Keratinocyte (primary cell): ENCODE measurements around the gene SMCO3. TPM values are rescaled to one million over a fixed set of nuclear protein-coding genes. Genes with fewer than 3 reads are reported as not detected.

ENCODE experiments used
- DNase-seq: peaks from one replicate; pipeline ENCODE4 v3.0.0-alpha.2; 2011; ENCODE audit warnings: low read depth, missing footprints, low spot score
- FAIRE-seq: peaks from 2 replicates; lab custom pipeline; 2011; peaks lifted over from hg19 to GRCh38; lab: Jason Lieb, UNC
- H2AFZ ChIP-seq: 2 replicates; pipeline ENCODE4 v1.6.0; 2012; ENCODE audit warnings: low read length, control low read depth, inconsistent platforms; ENCODE audit not compliant: control insufficient read depth
- H3K27ac ChIP-seq: 2 replicates; pipeline ENCODE4 v1.5.1; 2011; ENCODE audit warnings: low read length; ENCODE audit not compliant: control insufficient read depth, insufficient read depth
- H3K27me3 ChIP-seq: 3 replicates; pipeline ENCODE4 v1.6.0; 2011; ENCODE audit warnings: low read length; ENCODE audit not compliant: control insufficient read depth, insufficient read depth; ENCODE audit errors: extremely low read depth
- H3K36me3 ChIP-seq, 2 experiments: 2 replicates in 1 of 2; 3 replicates in 1 of 2; pipeline ENCODE4 v1.5.1; 2011; ENCODE audit warnings: low read length in 2 of 2, mild to moderate bottlenecking in 1 of 2; ENCODE audit not compliant: control insufficient read depth in 2 of 2, insufficient read depth in 2 of 2; ENCODE audit errors: extremely low read depth in 1 of 2
- H3K4me1 ChIP-seq: 3 replicates; pipeline ENCODE4 v1.5.1; 2011; ENCODE audit warnings: low read length; ENCODE audit not compliant: control insufficient read depth, insufficient read depth; ENCODE audit errors: extremely low read depth
- H3K4me2 ChIP-seq: 3 replicates; pipeline ENCODE4 v1.6.0; 2011; ENCODE audit warnings: low read depth, low read length; ENCODE audit not compliant: control insufficient read depth, insufficient read depth; ENCODE audit errors: extremely low read depth
- H3K4me3 ChIP-seq, 3 experiments: fragments of 200-600 bp in 1 of 3; sonication (generic) in 1 of 3; 2 replicates in 2 of 3; 3 replicates in 1 of 3; pipeline ENCODE4 v1.5.1; 2011 to 2016; ENCODE audit warnings: low read length in 3 of 3, mild to moderate bottlenecking in 3 of 3, control low read depth in 2 of 3, inconsistent platforms in 1 of 3, low read depth in 1 of 3, mixed read lengths in 1 of 3, mixed run types in 1 of 3, moderate library complexity in 1 of 3; ENCODE audit not compliant: control insufficient read depth in 2 of 3, insufficient read depth in 2 of 3; ENCODE audit errors: extremely low read depth in 1 of 3
- H3K79me2 ChIP-seq: 2 replicates; pipeline ENCODE4 v1.6.0; 2012; ENCODE audit warnings: low read length; ENCODE audit not compliant: control insufficient read depth, insufficient read depth
- H3K9ac ChIP-seq: 3 replicates; pipeline ENCODE4 v1.6.0; 2011; ENCODE audit warnings: low read length; ENCODE audit not compliant: control insufficient read depth, insufficient read depth; ENCODE audit errors: extremely low read depth
- H3K9me1 ChIP-seq: 3 replicates; pipeline ENCODE4 v1.6.0; 2011; ENCODE audit warnings: low read length; ENCODE audit not compliant: control insufficient read depth, insufficient read depth; ENCODE audit errors: extremely low read depth
- H3K9me3 ChIP-seq: 2 replicates; pipeline ENCODE4 v1.5.1; 2012; ENCODE audit warnings: low read depth, low read length; ENCODE audit not compliant: control insufficient read depth
- H4K20me1 ChIP-seq: 3 replicates; pipeline ENCODE4 v1.6.0; 2011; ENCODE audit warnings: low read length; ENCODE audit not compliant: control insufficient read depth, insufficient read depth; ENCODE audit errors: extremely low read depth
- CTCF ChIP-seq, 3 experiments: IDR thresholded peaks in 1 of 3; conservative IDR thresholded peaks in 1 of 3; optimal IDR thresholded peaks in 1 of 3; 2 replicates in 2 of 3; 3 replicates in 1 of 3; pipeline versions ENCODE3 to v1.5.1; 2011; ENCODE audit warnings: low read length in 3 of 3, mild to moderate bottlenecking in 3 of 3, moderate library complexity in 2 of 3, control low read depth in 1 of 3, inconsistent platforms in 1 of 3; ENCODE audit not compliant: insufficient read depth in 2 of 3; ENCODE audit errors: extremely low read depth in 1 of 3
- EZH2 ChIP-seq: IDR thresholded peaks from one replicate; pipeline ENCODE4 v1.6.1; 2012; ENCODE audit warnings: inconsistent platforms, mild to moderate bottlenecking, low read length, moderate library complexity
- dilution Hi-C: fragments of 300-500 bp; cut with MboI; formaldehyde crosslinking; loops from one replicate; pipeline ENCODE4 v1.7.0; 2020; ENCODE audit warnings: low sequenced_read_pairs; ENCODE audit not compliant: extremely low pct_ligation_motif_present
- polyA plus RNA-seq, 5 experiments: library from polyadenylated mRNA; depleted of rRNA in 3 of 5; stranded (reverse) in 3 of 5; stranded (forward) in 1 of 5; unstranded in 1 of 5; fragments of >200 nt; gene quantifications; 1 replicate in 1 of 5; 2 replicates in 3 of 5; 3 replicates in 1 of 5; pipeline versions ENCODE4 v1.2.1 to v1.2.3, GENCODE V29; 2011 to 2012; ENCODE audit warnings: missing spikeins in 2 of 5, low read depth in 1 of 5, low replicate concordance in 1 of 5

The SMCO3 gene
- polyA plus RNA-seq, 1 donor (not counting 4 experiments of a cell fraction or from before 2014, with no cell fraction given): not detected

DNA sequence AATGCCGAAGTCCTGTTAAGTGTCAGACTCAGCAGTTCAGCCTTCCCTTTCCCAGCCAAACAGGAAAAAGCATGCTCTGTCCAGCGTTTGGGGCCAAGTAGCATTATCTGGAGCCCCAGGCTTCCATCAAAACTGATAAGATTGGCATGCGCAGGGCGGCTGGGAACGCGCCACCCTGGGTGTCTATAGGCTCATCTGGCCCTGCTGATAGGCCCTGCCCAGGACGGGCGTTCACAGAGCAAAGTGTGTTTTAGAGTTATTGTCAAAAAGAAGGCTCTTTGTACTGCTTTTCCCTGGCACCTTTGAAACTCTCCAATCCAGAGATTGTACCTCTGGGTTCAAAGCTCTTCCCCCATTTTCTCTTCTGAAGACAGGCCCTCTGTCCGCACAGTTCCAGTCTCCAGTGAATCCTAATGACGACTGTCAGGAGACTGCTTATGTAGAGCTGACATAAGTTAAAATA lies 29.5 kb upstream of the SMCO3 start, which contains the start of gene ART4:
TSS of gene ART4 (minus strand) at position 102 of the 463 bp plus-strand sequence. CDS start 413 bp downstream, outside the sequence.
- no peak within 1 kb of the TSS for H2AFZ ChIP-seq
- dilution Hi-C loops: no loop called here
- H3K9me1 ChIP-seq: no peaks in the 10 kb centered on the region
- no peak within 1 kb of the TSS for H3K4me3 ChIP-seq
- no peaks in the 10 kb centered on the region for H3K9me3 ChIP-seq
- H4K20me1 ChIP-seq: no peaks in the 10 kb centered on the region
- H3K79me2 ChIP-seq: no peaks in the 10 kb centered on the region
- DNase-seq: no peak
- no peaks in the 10 kb centered on the region for H3K27me3 ChIP-seq
- TF ChIP-seq CTCF (optimal IDR thresholded peaks at IDR 0.05 in 1 of 3, IDR thresholded peaks at IDR 0.05 in 1 of 3, conservative IDR thresholded peaks at IDR 0.05 in 1 of 3; ENCODE audit: extremely low read depth in 1 of 3, insufficient read depth in 2 of 3, low read length in 3 of 3): no peak
- no peak for TF ChIP-seq EZH2
- no peak for FAIRE-seq
- H3K27ac ChIP-seq: no peak within 1 kb of the TSS
- no peaks in the 10 kb centered on the region for H3K36me3 ChIP-seq
- peaks cover 10% of the 10 kb centered on the region for H3K4me1 ChIP-seq
- no peak within 1 kb of the TSS for H3K9ac ChIP-seq
- H3K4me2 ChIP-seq: no peak within 1 kb of the TSS

DNA sequence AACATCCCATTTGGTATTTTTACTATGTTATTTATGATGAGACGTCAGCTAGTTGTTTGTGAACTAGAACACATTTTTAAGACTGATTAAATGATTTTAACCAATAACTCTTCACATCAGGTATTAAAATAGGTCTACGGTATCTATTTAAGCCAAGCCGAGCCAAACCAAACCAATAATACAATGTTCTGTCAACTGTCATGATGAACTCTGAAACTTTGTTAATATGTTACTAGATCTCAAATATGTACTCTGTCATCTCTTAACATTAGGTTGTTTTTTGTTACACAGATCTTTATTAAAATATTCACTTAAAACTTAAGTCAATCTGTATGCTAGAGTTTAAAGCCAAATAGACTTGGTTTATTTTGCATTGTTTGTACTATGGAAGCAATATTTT lies 28.3 kb upstream of the SMCO3 start:
- no peak overlapping the region for H3K27ac ChIP-seq
- H3K27me3 ChIP-seq: no peaks in the 10 kb centered on the region
- no peak overlapping the region for H2AFZ ChIP-seq
- H3K9me1 ChIP-seq: no peaks in the 10 kb centered on the region
- H3K4me2 ChIP-seq: no peak overlapping the region
- dilution Hi-C loops: no loop called here
- no peaks in the 10 kb centered on the region for H3K36me3 ChIP-seq
- H4K20me1 ChIP-seq: no peaks in the 10 kb centered on the region
- H3K9ac ChIP-seq: no peak overlapping the region
- no peak overlapping the region for H3K4me3 ChIP-seq
- no peaks in the 10 kb centered on the region for H3K9me3 ChIP-seq
- FAIRE-seq (no peak), DNase-seq (no peak)
- TF ChIP-seq CTCF (optimal IDR thresholded peaks at IDR 0.05 in 1 of 3, IDR thresholded peaks at IDR 0.05 in 1 of 3, conservative IDR thresholded peaks at IDR 0.05 in 1 of 3; ENCODE audit: extremely low read depth in 1 of 3, insufficient read depth in 2 of 3, low read length in 3 of 3): no peak
- TF ChIP-seq EZH2: no peak
- no peaks in the 10 kb centered on the region for H3K79me2 ChIP-seq
- H3K4me1 ChIP-seq: peaks cover 10% of the 10 kb centered on the region
